Loucy (cell line): Measurements from ENCODE around the gene PTPRH.
"Not testable (repeated sequence)": the region's sequence is repeated elsewhere in the genome, so short reads cannot be mapped to it uniquely, and the experiment has no call there.

Experiments
- H2AFZ ChIP-seq: fragments of 200-600 bp; sonication (generic); 2 replicates; pipeline ENCODE4 v1.6.0; 2016; ENCODE audit warnings: antibody characterized with exemption, mild to moderate bottlenecking, low read length, moderate library complexity
- H3F3A ChIP-seq: fragments of 200-600 bp; 2 replicates; pipeline ENCODE4 v1.6.0; 2016; ENCODE audit warnings: antibody characterized with exemption, low read depth, mild to moderate bottlenecking
- H3K27me3 ChIP-seq: fragments of 200-600 bp; sonication (generic); 2 replicates; pipeline ENCODE4 v1.6.1; 2014; ENCODE audit warnings: low read length, mild to moderate bottlenecking; ENCODE audit not compliant: insufficient read depth, poor library complexity, severe bottlenecking
- H3K36me3 ChIP-seq: fragments of 200-600 bp; sonication (generic); 2 replicates; pipeline ENCODE4 v1.6.1; 2016; ENCODE audit warnings: low read length; ENCODE audit not compliant: insufficient read depth
- H3K4me1 ChIP-seq: fragments of 200-600 bp; sonication (generic); 2 replicates; pipeline ENCODE4 v1.5.1; 2014; ENCODE audit warnings: low read length, mild to moderate bottlenecking; ENCODE audit not compliant: insufficient read depth, poor library complexity, severe bottlenecking
- H3K4me2 ChIP-seq: fragments of 200-600 bp; sonication (generic); 2 replicates; pipeline ENCODE4 v1.6.0; 2014; ENCODE audit warnings: antibody characterized with exemption, low read length, low read depth, mild to moderate bottlenecking; ENCODE audit not compliant: poor library complexity, severe bottlenecking
- H3K4me3 ChIP-seq: fragments of 200-600 bp; sonication (generic); 2 replicates; pipeline ENCODE4 v1.5.1; 2014; ENCODE audit warnings: low read length, mild to moderate bottlenecking, mixed read lengths; ENCODE audit not compliant: poor library complexity, severe bottlenecking
- H3K79me2 ChIP-seq: fragments of 200-600 bp; sonication (generic); 2 replicates; pipeline ENCODE4 v1.6.1; 2014; ENCODE audit warnings: low read length; ENCODE audit not compliant: insufficient read depth
- H3K9ac ChIP-seq: fragments of 200-600 bp; sonication (generic); 2 replicates; pipeline ENCODE4 v1.6.0; 2014; ENCODE audit warnings: mild to moderate bottlenecking, low read depth, low read length, moderate library complexity; ENCODE audit not compliant: poor library complexity, severe bottlenecking
- H3K9me2 ChIP-seq: fragments of 200-600 bp; sonication (generic); replicated peaks from 2 replicates; pipeline ENCODE4 v1.6.1; 2016; ENCODE audit warnings: low read depth, low read length, mixed read lengths
- H3K9me3 ChIP-seq: fragments of 200-600 bp; sonication (generic); 2 replicates; pipeline ENCODE4 v1.6.1; 2014; ENCODE audit warnings: mild to moderate bottlenecking, antibody characterized with exemption, low read length, low read depth; ENCODE audit not compliant: insufficient read depth
- H4K20me1 ChIP-seq: fragments of 200-600 bp; sonication (generic); 2 replicates; pipeline ENCODE4 v1.6.0; 2014; ENCODE audit warnings: antibody characterized with exemption, low read length, mild to moderate bottlenecking; ENCODE audit not compliant: insufficient read depth, poor library complexity, severe bottlenecking
- EZH2phosphoT487 ChIP-seq: fragments of 200-600 bp; IDR thresholded peaks from 2 replicates; pipeline ENCODE4 v1.6.1; 2018; ENCODE audit warnings: antibody characterized with exemption, mild to moderate bottlenecking, moderate library complexity, borderline replicate concordance
- TF ChIP-seq, protein P1 (sequence below): fragments of 200-600 bp; sonication (generic); conservative IDR thresholded peaks from 2 replicates; pipeline ENCODE4 v1.5.1; 2014; ENCODE audit warnings: mild to moderate bottlenecking, antibody characterized with exemption, low read length

PTPRH gene

DNA sequence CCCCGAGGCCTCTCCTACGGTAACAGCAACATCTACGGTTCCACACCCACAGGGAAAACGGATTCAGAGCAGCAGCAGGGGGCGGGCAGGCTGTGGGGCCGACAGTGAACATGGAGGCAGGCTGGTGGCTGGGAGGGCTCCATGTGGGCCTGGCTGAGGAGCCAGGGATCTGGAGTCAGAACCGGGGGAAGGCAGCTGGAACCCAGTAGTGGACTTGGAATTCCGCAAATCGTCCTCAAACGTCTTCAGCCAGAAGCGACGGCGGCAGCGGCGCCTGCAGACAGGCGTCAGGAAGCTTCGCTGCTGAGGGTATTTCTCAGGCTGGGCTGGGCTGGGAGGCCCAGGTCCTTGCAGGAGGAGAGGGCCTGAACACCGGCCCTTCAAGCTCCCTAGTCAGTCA is 17.5 kb upstream of the PTPRH start:
- no peaks in the 10 kb centered on the region for H3K9me3 ChIP-seq
- H4K20me1 ChIP-seq, result peaks cover 66% of the 10 kb centered on the region
- H3K4me3 ChIP-seq, result no peak overlapping the region
- no peaks in the 10 kb centered on the region for H3F3A ChIP-seq
- no peaks in the 10 kb centered on the region for H3K9me2 ChIP-seq
- no peak overlapping the region for H3K9ac ChIP-seq
- H3K36me3 ChIP-seq, result peaks cover 68% of the 10 kb centered on the region; the same call in 1 of the 2 replicates
- TF ChIP-seq, protein P1, sequence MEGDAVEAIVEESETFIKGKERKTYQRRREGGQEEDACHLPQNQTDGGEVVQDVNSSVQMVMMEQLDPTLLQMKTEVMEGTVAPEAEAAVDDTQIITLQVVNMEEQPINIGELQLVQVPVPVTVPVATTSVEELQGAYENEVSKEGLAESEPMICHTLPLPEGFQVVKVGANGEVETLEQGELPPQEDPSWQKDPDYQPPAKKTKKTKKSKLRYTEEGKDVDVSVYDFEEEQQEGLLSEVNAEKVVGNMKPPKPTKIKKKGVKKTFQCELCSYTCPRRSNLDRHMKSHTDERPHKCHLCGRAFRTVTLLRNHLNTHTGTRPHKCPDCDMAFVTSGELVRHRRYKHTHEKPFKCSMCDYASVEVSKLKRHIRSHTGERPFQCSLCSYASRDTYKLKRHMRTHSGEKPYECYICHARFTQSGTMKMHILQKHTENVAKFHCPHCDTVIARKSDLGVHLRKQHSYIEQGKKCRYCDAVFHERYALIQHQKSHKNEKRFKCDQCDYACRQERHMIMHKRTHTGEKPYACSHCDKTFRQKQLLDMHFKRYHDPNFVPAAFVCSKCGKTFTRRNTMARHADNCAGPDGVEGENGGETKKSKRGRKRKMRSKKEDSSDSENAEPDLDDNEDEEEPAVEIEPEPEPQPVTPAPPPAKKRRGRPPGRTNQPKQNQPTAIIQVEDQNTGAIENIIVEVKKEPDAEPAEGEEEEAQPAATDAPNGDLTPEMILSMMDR, result no peak
- no peak for TF ChIP-seq EZH2phosphoT487
- peaks cover under 1% of the 10 kb centered on the region; the same call in 1 of the 2 replicates for H3K79me2 ChIP-seq
- no peaks in the 10 kb centered on the region for H3K4me1 ChIP-seq
- no peak overlapping the region for H3K4me2 ChIP-seq
- no peaks in the 10 kb centered on the region for H3K27me3 ChIP-seq
- H2AFZ ChIP-seq, result no peak overlapping the region

DNA sequence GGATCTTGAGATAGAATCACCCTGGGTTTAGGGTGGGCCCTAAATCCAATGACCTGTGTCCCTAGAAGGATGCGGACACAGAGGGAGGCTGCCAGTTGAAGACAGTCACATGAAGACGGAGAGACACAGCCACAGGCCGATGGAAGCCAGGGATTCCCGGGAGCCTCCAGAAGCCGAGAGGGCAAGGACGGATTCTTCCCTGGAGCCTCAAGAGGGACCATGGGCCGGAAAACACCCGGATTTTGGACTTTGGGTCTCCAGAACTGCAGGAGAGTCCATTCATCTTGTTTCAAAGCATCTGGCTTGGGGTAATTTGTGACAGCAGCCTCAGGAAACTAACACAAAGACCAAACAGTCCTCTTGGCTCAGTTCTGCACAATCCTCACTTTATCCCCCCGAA is 17.0 kb upstream of the PTPRH start:
- no peak overlapping the region for H3K4me2 ChIP-seq
- no peaks in the 10 kb centered on the region for H3K4me1 ChIP-seq
- no peaks in the 10 kb centered on the region for H3K27me3 ChIP-seq
- no peak for TF ChIP-seq EZH2phosphoT487
- TF ChIP-seq, protein P1, result no peak
- H3K36me3 ChIP-seq, result peaks cover 63% of the 10 kb centered on the region; the same call in 1 of the 2 replicates
- no peak overlapping the region for H3K4me3 ChIP-seq
- H3F3A ChIP-seq, result no peaks in the 10 kb centered on the region
- H3K9ac ChIP-seq, result no peak overlapping the region
- no peaks in the 10 kb centered on the region for H3K9me2 ChIP-seq
- H3K79me2 ChIP-seq, result no peaks in the 10 kb centered on the region
- H3K9me3 ChIP-seq, result no peaks in the 10 kb centered on the region
- H4K20me1 ChIP-seq, result peaks cover 61% of the 10 kb centered on the region
- no peak overlapping the region for H2AFZ ChIP-seq

GRCh38 chr19:55225415-55225958 is 16.2 kb upstream of the PTPRH start:
- H3K36me3 ChIP-seq, result peaks cover 57% of the 10 kb centered on the region; the same call in 1 of the 2 replicates
- peaks cover 56% of the 10 kb centered on the region for H4K20me1 ChIP-seq
- H3K4me2 ChIP-seq, result no peak overlapping the region

DNA sequence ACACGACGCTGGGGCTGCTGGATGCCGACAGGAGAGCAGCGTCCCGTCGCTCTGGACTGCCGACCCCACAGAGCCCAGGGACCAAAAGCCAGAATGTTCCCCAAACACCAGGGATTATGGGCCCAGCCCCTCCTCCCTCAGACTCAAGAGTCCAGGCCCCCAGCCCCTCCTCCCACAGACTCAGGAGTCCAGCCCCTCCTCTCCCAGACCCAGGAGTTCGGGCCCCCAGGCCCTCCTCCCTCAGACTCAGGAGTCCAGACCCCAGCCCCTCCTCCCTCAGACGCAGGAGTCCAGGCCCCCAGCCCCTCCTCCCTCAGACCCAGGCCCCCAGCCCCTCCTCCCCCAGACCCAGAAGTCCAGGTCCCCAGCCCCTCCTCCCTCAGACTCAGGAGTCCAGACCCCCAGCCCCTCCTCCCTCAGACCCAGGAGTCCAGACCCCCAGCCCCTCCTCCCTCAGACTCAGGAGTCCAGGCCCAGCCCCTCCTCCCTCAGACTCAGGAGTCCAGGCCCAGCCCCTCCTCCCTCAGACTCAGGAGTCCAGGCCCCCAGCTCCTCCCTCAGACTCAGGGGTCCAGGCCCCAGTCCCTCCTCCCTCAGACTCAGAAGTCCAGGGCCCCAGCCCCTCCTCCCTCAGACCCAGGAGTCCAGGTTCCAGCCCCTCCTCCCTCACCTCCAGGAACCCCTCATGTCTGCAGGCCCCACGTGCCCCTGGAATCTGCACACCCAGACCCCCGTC is 15.5 kb upstream of the PTPRH start:
- H3K4me3 ChIP-seq, H3F3A ChIP-seq, H3K27me3 ChIP-seq, H3K9ac ChIP-seq, H2AFZ ChIP-seq, H3K4me1 ChIP-seq, H3K79me2 ChIP-seq, H3K4me2 ChIP-seq, H3K9me3 ChIP-seq, H3K9me2 ChIP-seq: not testable (repeated sequence)
- H3K36me3 ChIP-seq, result peaks cover 50% of the 10 kb centered on the region; the same call in 1 of the 2 replicates
- peaks cover 52% of the 10 kb centered on the region for H4K20me1 ChIP-seq

More at GRCh38 chr19:55225415-55225958, 16.2 kb upstream of the PTPRH start:
- Histone ChIP-seq H3K9ac (no peak overlapping the region), H2AFZ (no peak overlapping the region), H3F3A (no peaks in the 10 kb centered on the region), H3K9me3 (no peaks in the 10 kb centered on the region), H3K9me2 (no peaks in the 10 kb centered on the region), H3K27me3 (no peaks in the 10 kb centered on the region), H3K4me1 (no peaks in the 10 kb centered on the region), H3K4me3 (no peak overlapping the region), H3K79me2 (no peaks in the 10 kb centered on the region)
- TF ChIP-seq, protein P1, result no peak
- no peak for TF ChIP-seq EZH2phosphoT487
